ENCODE measurements around the gene NUB1.

NUB1 gene

DNA sequence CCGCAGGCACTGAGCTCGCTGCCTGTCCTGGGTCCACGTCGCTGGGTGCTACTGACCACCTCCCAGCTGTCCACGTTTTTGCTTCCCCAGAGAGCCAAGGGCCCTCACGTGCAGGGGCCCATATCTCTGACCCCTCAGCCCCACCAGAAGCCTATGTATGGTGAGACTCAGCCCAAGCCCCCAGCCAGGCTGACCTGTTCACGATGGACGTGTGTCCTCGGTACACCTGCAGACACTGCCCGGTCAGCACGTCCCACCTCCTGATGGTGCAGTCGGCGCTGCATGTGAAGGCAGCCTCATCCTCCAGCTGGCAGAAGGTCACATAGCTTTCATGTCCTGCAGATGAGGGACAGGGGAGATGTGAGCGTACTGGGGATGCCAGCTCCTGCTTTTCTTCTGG lies 58.3 kb downstream of the NUB1 start:
- 0 out of 2 replicates have a peak, but pooled peaks cover 5% of the 10 kb centered on the region for H3K4me1 ChIP-seq (ENCODE audit: insufficient read depth, low read length)
- H3K9me3 ChIP-seq (ENCODE audit: insufficient read depth, low read depth, low read length), result no peaks in the 10 kb centered on the region
- H3K4me3 ChIP-seq (ENCODE audit: low read length), result no peak overlapping the region
- H3K27me3 ChIP-seq (ENCODE audit: insufficient read depth, low read length), result no peaks in the 10 kb centered on the region
- no peak overlapping the region for H3K9ac ChIP-seq (ENCODE audit: low read depth, low read length)
- H3K27ac ChIP-seq (ENCODE audit: low read depth, low read length), result no peak overlapping the region
- peaks cover 8% of the 10 kb centered on the region; the same call in 1 of the 2 replicates for H3K36me3 ChIP-seq (ENCODE audit: insufficient read depth, low read length)
- WGBS, result 93% methylated on average over 14 of the region's 14 CpGs

GRCh38 chr7:151400626-151401315 lies 59.2 kb downstream of the NUB1 start:
- no peak overlapping the region for H3K4me3 ChIP-seq (ENCODE audit: low read length)
- peaks cover 8% of the 10 kb centered on the region; the same call in 1 of the 2 replicates for H3K36me3 ChIP-seq (ENCODE audit: insufficient read depth, low read length)
- H3K27me3 ChIP-seq (ENCODE audit: insufficient read depth, low read length), result no peaks in the 10 kb centered on the region
- WGBS, result 80% methylated on average over 14 of the region's 14 CpGs
- H3K9me3 ChIP-seq (ENCODE audit: insufficient read depth, low read depth, low read length), result no peaks in the 10 kb centered on the region
- H3K4me1 ChIP-seq (ENCODE audit: insufficient read depth, low read length), result no peaks in the 10 kb centered on the region
- no peak overlapping the region for H3K27ac ChIP-seq (ENCODE audit: low read depth, low read length)
- no peak overlapping the region for H3K9ac ChIP-seq (ENCODE audit: low read depth, low read length)

GRCh38 chr7:151402029-151402835 lies 60.6 kb downstream of the NUB1 start:
- no peaks in the 10 kb centered on the region for H3K9me3 ChIP-seq (ENCODE audit: insufficient read depth, low read depth, low read length)
- no peak overlapping the region for H3K27ac ChIP-seq (ENCODE audit: low read depth, low read length)
- H3K27me3 ChIP-seq (ENCODE audit: insufficient read depth, low read length), result no peaks in the 10 kb centered on the region
- no peak overlapping the region for H3K4me3 ChIP-seq (ENCODE audit: low read length)
- no peaks in the 10 kb centered on the region for H3K4me1 ChIP-seq (ENCODE audit: insufficient read depth, low read length)
- WGBS, result 86% methylated on average over 16 of the region's 16 CpGs
- H3K36me3 ChIP-seq (ENCODE audit: insufficient read depth, low read length), result peaks cover 8% of the 10 kb centered on the region; the same call in 1 of the 2 replicates
- no peak overlapping the region for H3K9ac ChIP-seq (ENCODE audit: low read depth, low read length)

DNA sequence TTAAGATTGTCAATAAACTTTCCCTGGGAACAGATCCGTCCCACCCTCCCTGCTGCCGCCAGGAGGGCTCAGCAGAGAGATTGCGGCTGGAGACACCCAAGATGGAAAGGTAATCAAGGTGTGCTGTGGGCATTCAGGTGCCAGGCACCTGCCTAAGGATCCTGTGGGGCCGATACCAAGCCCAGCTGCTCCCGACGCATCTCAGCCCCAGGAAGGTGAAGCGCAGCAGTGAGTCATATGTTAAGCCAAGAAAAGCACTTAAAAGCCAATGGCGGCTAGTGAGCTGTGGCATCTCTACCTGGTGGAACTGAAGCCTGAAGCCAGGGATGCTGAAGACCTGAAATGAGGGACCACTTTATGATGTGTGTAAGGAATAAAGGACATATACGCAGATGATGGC lies 62.2 kb downstream of the NUB1 start:
- H3K4me3 ChIP-seq (ENCODE audit: low read length), result no peak overlapping the region
- WGBS, result 88% methylated on average over 9 of the region's 9 CpGs
- no peak overlapping the region for H3K9ac ChIP-seq (ENCODE audit: low read depth, low read length)
- peaks cover 5% of the 10 kb centered on the region; the same call in 1 of the 2 replicates for H3K27me3 ChIP-seq (ENCODE audit: insufficient read depth, low read length)
- no peak overlapping the region for H3K27ac ChIP-seq (ENCODE audit: low read depth, low read length)
- H3K4me1 ChIP-seq (ENCODE audit: insufficient read depth, low read length), result no peaks in the 10 kb centered on the region
- H3K9me3 ChIP-seq (ENCODE audit: insufficient read depth, low read depth, low read length), result no peaks in the 10 kb centered on the region
- H3K36me3 ChIP-seq (ENCODE audit: insufficient read depth, low read length), result no peaks in the 10 kb centered on the region; the same call in 1 of the 2 replicates

DNA sequence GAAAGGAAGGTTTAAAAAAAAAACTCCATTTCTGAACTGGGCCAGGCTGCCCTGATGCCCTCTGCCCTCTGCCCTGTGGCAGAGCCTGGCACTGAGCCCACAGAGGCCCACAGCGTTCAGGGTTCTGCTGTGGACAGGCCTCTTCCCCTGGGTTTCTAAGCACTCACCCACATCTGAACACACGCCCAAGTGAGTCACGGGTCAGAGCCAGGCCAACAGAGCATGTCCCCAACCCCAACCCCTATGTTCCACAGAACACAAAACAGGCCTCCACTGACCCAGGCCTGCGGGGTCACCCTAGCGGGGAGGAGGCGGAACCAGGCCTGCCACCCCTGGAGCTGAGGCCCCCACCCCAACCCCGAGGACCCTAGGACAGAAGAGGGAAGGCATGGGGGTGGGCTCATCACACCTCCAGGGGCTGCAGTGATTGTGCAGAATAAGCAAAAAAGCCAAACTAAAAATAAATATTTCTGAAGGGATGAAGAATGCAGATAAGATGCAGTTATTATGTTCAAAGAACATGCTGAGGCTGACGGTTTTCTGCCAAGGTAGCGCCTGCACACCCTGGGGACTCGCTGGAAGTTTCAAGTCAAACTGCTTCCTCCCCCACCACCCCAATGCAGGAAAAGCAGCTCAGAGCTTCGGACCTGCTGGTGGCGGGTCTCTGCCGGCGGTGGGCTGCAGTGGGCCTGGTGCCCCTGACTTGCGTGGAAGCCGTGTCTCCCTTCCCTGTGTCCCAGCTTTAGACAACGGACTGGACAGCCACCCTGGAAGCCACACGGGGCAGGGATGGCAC lies 62.8 kb downstream of the NUB1 start:
- Histone ChIP-seq H3K9me3 (ENCODE audit: insufficient read depth, low read depth, low read length) (no peaks in the 10 kb centered on the region), H3K27me3 (ENCODE audit: insufficient read depth, low read length) (peaks cover 11% of the 10 kb centered on the region), H3K4me1 (ENCODE audit: insufficient read depth, low read length) (no peaks in the 10 kb centered on the region), H3K36me3 (ENCODE audit: insufficient read depth, low read length) (no peaks in the 10 kb centered on the region; the same call in 1 of the 2 replicates), H3K9ac (ENCODE audit: low read depth, low read length) (no peak overlapping the region), H3K27ac (ENCODE audit: low read depth, low read length) (no peak overlapping the region), H3K4me3 (ENCODE audit: low read length) (no peak overlapping the region)
- WGBS, result 91% methylated on average over 18 of the region's 18 CpGs

DNA sequence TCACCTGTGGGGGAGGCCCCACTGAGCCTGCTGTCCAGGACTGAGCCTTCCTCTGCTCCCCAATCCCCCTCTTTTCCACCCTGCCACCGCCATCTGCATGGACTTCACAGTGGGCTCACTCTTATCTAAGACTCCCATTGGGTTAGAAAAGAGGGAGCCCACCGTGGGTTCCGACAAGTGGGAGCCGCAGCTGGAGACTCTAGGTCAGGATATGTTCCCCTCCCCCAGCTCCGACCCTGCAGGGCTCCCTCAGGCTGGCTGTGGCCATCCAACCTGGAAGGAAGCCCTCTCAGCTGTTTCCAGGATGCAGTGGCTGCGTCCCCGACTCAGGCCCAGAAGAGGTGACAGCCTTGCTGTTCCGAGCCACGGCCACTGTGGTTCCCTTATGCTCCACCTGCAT lies 63.4 kb downstream of the NUB1 start:
- 87% methylated on average over 9 of the region's 9 CpGs for WGBS
- Histone ChIP-seq H3K36me3 (ENCODE audit: insufficient read depth, low read length) (no peaks in the 10 kb centered on the region; the same call in 1 of the 2 replicates), H3K9me3 (ENCODE audit: insufficient read depth, low read depth, low read length) (no peaks in the 10 kb centered on the region), H3K9ac (ENCODE audit: low read depth, low read length) (no peak overlapping the region), H3K27ac (ENCODE audit: low read depth, low read length) (no peak overlapping the region), H3K4me1 (ENCODE audit: insufficient read depth, low read length) (no peaks in the 10 kb centered on the region), H3K4me3 (ENCODE audit: low read length) (no peak overlapping the region), H3K27me3 (ENCODE audit: insufficient read depth, low read length) (peaks cover 16% of the 10 kb centered on the region)

- Histone ChIP-seq H3K36me3 (ENCODE audit: insufficient read depth, low read length) (no peaks in the 10 kb centered on the region; the same call in 1 of the 2 replicates), H3K27me3 (ENCODE audit: insufficient read depth, low read length) (peaks cover 21% of the 10 kb centered on the region), H3K4me3 (ENCODE audit: low read length) (no peak overlapping the region), H3K9ac (ENCODE audit: low read depth, low read length) (no peak overlapping the region), H3K9me3 (ENCODE audit: insufficient read depth, low read depth, low read length) (no peaks in the 10 kb centered on the region), H3K27ac (ENCODE audit: low read depth, low read length) (no peak overlapping the region), H3K4me1 (ENCODE audit: insufficient read depth, low read length) (peaks cover under 1% of the 10 kb centered on the region; the same call in 1 of the 2 replicates)
- WGBS, result 91% methylated on average over 10 of the region's 10 CpGs
Measured at GRCh38 chr7:151405588-151405987, 64.0 kb downstream of the NUB1 start.

GRCh38 chr7:151406051-151406875 lies 64.7 kb downstream of the NUB1 start:
- H3K4me1 ChIP-seq (ENCODE audit: insufficient read depth, low read length), result peaks cover 7% of the 10 kb centered on the region

DNA sequence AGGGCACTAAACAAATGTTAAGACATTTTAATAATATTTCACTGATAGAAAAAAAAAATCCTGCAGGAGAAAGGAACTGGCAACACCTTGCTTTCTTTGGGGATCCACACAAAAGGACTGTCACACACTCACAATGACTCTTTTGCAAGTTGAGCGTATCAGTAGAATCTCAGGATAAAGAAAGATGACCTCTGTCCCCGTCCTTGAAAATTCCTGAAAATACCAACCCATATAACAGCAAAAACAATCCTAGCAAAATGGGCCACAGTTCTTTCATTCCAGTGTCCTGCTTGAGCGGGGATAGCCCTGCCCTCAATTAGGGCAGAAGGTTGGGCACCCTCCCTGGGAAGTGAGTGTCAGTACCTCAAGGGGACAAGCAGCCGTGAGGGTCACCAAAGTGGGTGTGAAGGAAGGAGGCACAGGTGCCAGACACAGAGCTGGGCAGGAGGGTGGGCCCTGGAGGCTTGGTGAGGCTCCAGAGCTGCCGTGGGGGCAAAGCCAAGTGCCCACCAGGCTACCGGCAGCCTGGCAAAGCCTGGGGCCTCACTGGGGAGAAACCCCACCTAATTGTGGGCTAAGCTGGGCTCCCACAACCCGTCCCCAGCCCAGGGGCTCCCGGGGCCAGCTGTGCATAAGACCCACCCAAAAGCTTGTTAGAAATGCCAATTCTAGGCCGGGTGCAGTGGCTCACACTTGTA lies 65.4 kb downstream of the NUB1 start:
- Histone ChIP-seq H3K27ac (ENCODE audit: low read depth, low read length) (no peak overlapping the region), H3K9ac (ENCODE audit: low read depth, low read length) (no peak overlapping the region), H3K36me3 (ENCODE audit: insufficient read depth, low read length) (no peaks in the 10 kb centered on the region; the same call in 1 of the 2 replicates), H3K4me3 (ENCODE audit: low read length) (no peak overlapping the region), H3K4me1 (ENCODE audit: insufficient read depth, low read length) (peaks cover 12% of the 10 kb centered on the region), H3K27me3 (ENCODE audit: insufficient read depth, low read length) (peaks cover 36% of the 10 kb centered on the region), H3K9me3 (ENCODE audit: insufficient read depth, low read depth, low read length) (no peaks in the 10 kb centered on the region)
- WGBS, result 91% methylated on average over 9 of the region's 9 CpGs

More at GRCh38 chr7:151406051-151406875, 64.7 kb downstream of the NUB1 start:
- H3K27me3 ChIP-seq (ENCODE audit: insufficient read depth, low read length), result peaks cover 28% of the 10 kb centered on the region
- no peaks in the 10 kb centered on the region for H3K9me3 ChIP-seq (ENCODE audit: insufficient read depth, low read depth, low read length)
- WGBS, result 93% methylated on average over 24 of the region's 24 CpGs
- no peak overlapping the region for H3K9ac ChIP-seq (ENCODE audit: low read depth, low read length)
- no peak overlapping the region for H3K4me3 ChIP-seq (ENCODE audit: low read length)
- no peaks in the 10 kb centered on the region; the same call in 1 of the 2 replicates for H3K36me3 ChIP-seq (ENCODE audit: insufficient read depth, low read length)
- H3K27ac ChIP-seq (ENCODE audit: low read depth, low read length), result no peak overlapping the region

DNA sequence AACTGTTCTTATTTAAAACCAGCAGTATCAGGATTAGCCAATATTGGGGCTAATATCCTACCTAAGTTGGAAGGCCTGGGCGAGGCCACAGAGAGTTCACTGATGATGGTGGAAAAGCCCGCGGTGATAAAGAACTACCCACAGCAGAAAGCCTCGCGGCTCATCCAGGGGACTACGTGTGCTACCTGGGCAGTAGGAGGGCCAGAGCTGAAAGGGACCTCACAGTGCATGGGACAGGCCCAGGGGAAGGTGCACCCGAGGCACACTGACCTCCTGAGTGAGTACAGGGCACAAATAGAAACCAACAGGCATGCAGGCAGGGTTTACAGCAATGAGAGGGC lies 66.9 kb downstream of the NUB1 start:
- no peak overlapping the region for H3K9ac ChIP-seq (ENCODE audit: low read depth, low read length)
- H3K4me1 ChIP-seq (ENCODE audit: insufficient read depth, low read length), result peaks cover 12% of the 10 kb centered on the region
- H3K9me3 ChIP-seq (ENCODE audit: insufficient read depth, low read depth, low read length), result no peaks in the 10 kb centered on the region
- peak overlapping the region; percentile 97 for H3K4me3 ChIP-seq (ENCODE audit: low read length)
- 73% methylated on average over 7 of the region's 7 CpGs for WGBS
- H3K27me3 ChIP-seq (ENCODE audit: insufficient read depth, low read length), result peaks cover 49% of the 10 kb centered on the region
- H3K27ac ChIP-seq (ENCODE audit: low read depth, low read length), result peak overlapping the region; percentile 53; the same call in 1 of the 2 replicates
- no peaks in the 10 kb centered on the region; the same call in 1 of the 2 replicates for H3K36me3 ChIP-seq (ENCODE audit: insufficient read depth, low read length)

Data from HUES64 (cell line).